ENCODE results near the gene AP1M1. TPM values are rescaled to one million over a fixed set of nuclear protein-coding genes. Genes with fewer than 3 reads are reported as not detected.

AP1M1 gene
- total and polyA plus RNA-seq, 2 experiments from 2014 or later, result 114 to 158 TPM

- TF ChIP-seq, protein P1, sequence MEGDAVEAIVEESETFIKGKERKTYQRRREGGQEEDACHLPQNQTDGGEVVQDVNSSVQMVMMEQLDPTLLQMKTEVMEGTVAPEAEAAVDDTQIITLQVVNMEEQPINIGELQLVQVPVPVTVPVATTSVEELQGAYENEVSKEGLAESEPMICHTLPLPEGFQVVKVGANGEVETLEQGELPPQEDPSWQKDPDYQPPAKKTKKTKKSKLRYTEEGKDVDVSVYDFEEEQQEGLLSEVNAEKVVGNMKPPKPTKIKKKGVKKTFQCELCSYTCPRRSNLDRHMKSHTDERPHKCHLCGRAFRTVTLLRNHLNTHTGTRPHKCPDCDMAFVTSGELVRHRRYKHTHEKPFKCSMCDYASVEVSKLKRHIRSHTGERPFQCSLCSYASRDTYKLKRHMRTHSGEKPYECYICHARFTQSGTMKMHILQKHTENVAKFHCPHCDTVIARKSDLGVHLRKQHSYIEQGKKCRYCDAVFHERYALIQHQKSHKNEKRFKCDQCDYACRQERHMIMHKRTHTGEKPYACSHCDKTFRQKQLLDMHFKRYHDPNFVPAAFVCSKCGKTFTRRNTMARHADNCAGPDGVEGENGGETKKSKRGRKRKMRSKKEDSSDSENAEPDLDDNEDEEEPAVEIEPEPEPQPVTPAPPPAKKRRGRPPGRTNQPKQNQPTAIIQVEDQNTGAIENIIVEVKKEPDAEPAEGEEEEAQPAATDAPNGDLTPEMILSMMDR (IDR thresholded peaks at IDR 0.05; ENCODE audit: low read depth, low read length), result no peak
- Histone ChIP-seq H3K27ac (no peak overlapping the region), H3K36me3 (no peaks in the 10 kb centered on the region), H3K27me3 (no peaks in the 10 kb centered on the region), H3K4me3 (no peak overlapping the region), H3K9me3 (ENCODE audit: low read depth) (no peaks in the 10 kb centered on the region), H3K4me1 (ENCODE audit: low read depth) (no peaks in the 10 kb centered on the region)
- peak in 1 of 2 donors; percentile 43 for DNase-seq (ENCODE audit: low read depth in 1 of 2, low spot score in 1 of 2)
These were observed 35.9 kb upstream of the AP1M1 start for GRCh38 chr19:16161840-16162239.

DNA sequence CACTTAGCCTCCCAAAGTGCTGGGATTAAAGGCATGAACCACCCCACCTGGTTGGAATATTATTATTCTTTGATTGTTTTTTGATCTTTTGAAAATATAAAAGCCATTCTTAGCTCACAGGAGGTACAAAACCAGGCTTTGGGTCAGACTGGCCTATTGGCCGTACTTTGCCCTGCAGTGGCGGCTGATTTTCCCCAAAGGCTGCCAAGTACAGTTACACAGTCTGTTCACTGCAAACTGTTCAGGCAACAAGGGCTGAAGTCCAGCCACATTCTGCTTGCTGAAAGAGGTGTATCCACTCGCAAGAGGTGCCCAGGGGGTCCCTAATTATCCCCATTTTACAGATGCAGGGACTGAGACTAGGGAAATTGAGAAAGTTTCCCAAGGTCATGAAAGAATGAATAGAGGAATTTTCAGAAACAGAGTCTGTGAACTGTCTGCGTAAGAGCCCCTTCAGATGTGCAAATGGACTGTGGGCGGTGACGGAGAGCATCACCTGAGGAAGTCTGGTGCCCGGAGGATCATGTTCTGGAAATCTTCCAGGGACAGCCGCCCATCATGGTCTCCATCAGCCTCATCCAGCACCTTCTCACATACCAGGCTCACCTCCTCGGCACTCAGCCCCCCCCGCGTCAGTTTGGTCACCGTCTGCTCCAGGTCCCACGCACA lies 33.4 kb upstream of the AP1M1 start:
- no peaks in the 10 kb centered on the region for H3K9me3 ChIP-seq (ENCODE audit: low read depth)
- no peak overlapping the region for H3K27ac ChIP-seq
- TF ChIP-seq, protein P1 (IDR thresholded peaks at IDR 0.05; ENCODE audit: low read depth, low read length), result no peak
- no peaks in the 10 kb centered on the region for H3K4me1 ChIP-seq (ENCODE audit: low read depth)
- H3K4me3 ChIP-seq, result no peak overlapping the region
- no peaks in the 10 kb centered on the region for H3K36me3 ChIP-seq
- no peaks in the 10 kb centered on the region for H3K27me3 ChIP-seq
- DNase-seq (ENCODE audit: low read depth in 1 of 2, low spot score in 1 of 2), result no peak

GRCh38 chr19:16166417-16166816 lies 31.3 kb upstream of the AP1M1 start:
- TF ChIP-seq, protein P1 (IDR thresholded peaks at IDR 0.05; ENCODE audit: low read depth, low read length), result no peak
- Histone ChIP-seq H3K9me3 (ENCODE audit: low read depth) (no peaks in the 10 kb centered on the region), H3K36me3 (no peaks in the 10 kb centered on the region), H3K4me1 (ENCODE audit: low read depth) (no peaks in the 10 kb centered on the region), H3K27ac (no peak overlapping the region), H3K27me3 (no peaks in the 10 kb centered on the region), H3K4me3 (no peak overlapping the region)
- DNase-seq (ENCODE audit: low read depth in 1 of 2, low spot score in 1 of 2), result no peak

GRCh38 chr19:16167055-16167454 lies 30.7 kb upstream of the AP1M1 start:
- no peak overlapping the region for H3K27ac ChIP-seq
- no peak overlapping the region for H3K4me3 ChIP-seq
- no peaks in the 10 kb centered on the region for H3K4me1 ChIP-seq (ENCODE audit: low read depth)
- TF ChIP-seq, protein P1 (IDR thresholded peaks at IDR 0.05; ENCODE audit: low read depth, low read length), result no peak
- H3K36me3 ChIP-seq, result no peaks in the 10 kb centered on the region
- DNase-seq (ENCODE audit: low read depth in 1 of 2, low spot score in 1 of 2), result no peak
- no peaks in the 10 kb centered on the region for H3K9me3 ChIP-seq (ENCODE audit: low read depth)
- H3K27me3 ChIP-seq, result no peaks in the 10 kb centered on the region

- DNase-seq (ENCODE audit: low read depth in 1 of 2, low spot score in 1 of 2), result peak in 1 of 2 donors; percentile 53
- Histone ChIP-seq H3K27ac (no peak overlapping the region), H3K4me1 (ENCODE audit: low read depth) (no peaks in the 10 kb centered on the region), H3K27me3 (no peaks in the 10 kb centered on the region), H3K36me3 (no peaks in the 10 kb centered on the region), H3K4me3 (no peak overlapping the region), H3K9me3 (ENCODE audit: low read depth) (no peaks in the 10 kb centered on the region)
- TF ChIP-seq, protein P1 (IDR thresholded peaks at IDR 0.05; ENCODE audit: low read depth, low read length), result no peak
These were observed 29.1 kb upstream of the AP1M1 start for GRCh38 chr19:16168465-16169081.

Measured in cardiac muscle cell (in vitro differentiated cells and primary cell).